ENCODE results near the gene DCTN3.
A peak's percentile ranks its signal among the peaks of the same experiment; 100 is the strongest.

DCTN3 gene

GRCh38 chr9:34620061-34620994, at the start of gene DCTN3:
Gene DCTN3, minus strand, starts transcription at chr9:34620495. Its CDS starts 31 bp downstream, at chr9:34620464.
- DNase-seq (ENCODE audit: low read depth in 2 of 2) = peak; percentile 55 to 68

GRCh38 chr9:34665381-34666250, 45.3 kb upstream of the DCTN3 start:
- DNase-seq (ENCODE audit: low read depth in 2 of 2) = peak; percentile 52 to 78

GRCh38 chr9:34665067-34665380, 44.7 kb upstream of the DCTN3 start:
- no peak for DNase-seq (ENCODE audit: low read depth in 2 of 2)

GRCh38 chr9:34664281-34665066, 44.2 kb upstream of the DCTN3 start:
- peak in 1 of 2 donors; percentile 61 for DNase-seq (ENCODE audit: low read depth in 2 of 2)

- DNase-seq (ENCODE audit: low read depth in 2 of 2) = no peak
These were observed 43.0 kb upstream of the DCTN3 start for GRCh38 chr9:34663303-34663605.

GRCh38 chr9:34662526-34663302, 42.4 kb upstream of the DCTN3 start, which contains the start of gene CCL27:
Gene CCL27, minus strand, starts transcription at chr9:34662657. Its CDS starts 24 bp downstream, at chr9:34662633.
- no peak for DNase-seq (ENCODE audit: low read depth in 2 of 2)

- no peak for DNase-seq (ENCODE audit: low read depth in 2 of 2)
These were observed 39.4 kb upstream of the DCTN3 start for GRCh38 chr9:34659592-34660253.

GRCh38 chr9:34658461-34658860, 38.2 kb upstream of the DCTN3 start:
- DNase-seq (ENCODE audit: low read depth in 2 of 2) = no peak

- no peak for DNase-seq (ENCODE audit: low read depth in 2 of 2)
These were observed 36.7 kb upstream of the DCTN3 start for GRCh38 chr9:34656992-34657391.

GRCh38 chr9:34655394-34655793, 35.1 kb upstream of the DCTN3 start:
- no peak for DNase-seq (ENCODE audit: low read depth in 2 of 2)

- no peak for DNase-seq (ENCODE audit: low read depth in 2 of 2)
These were observed 34.2 kb upstream of the DCTN3 start for GRCh38 chr9:34654323-34655051.

GRCh38 chr9:34653151-34654072, 33.1 kb upstream of the DCTN3 start:
- DNase-seq (ENCODE audit: low read depth in 2 of 2) = no peak

- DNase-seq (ENCODE audit: low read depth in 2 of 2) = no peak
These were observed 32.3 kb upstream of the DCTN3 start for GRCh38 chr9:34652602-34653000.

- DNase-seq (ENCODE audit: low read depth in 2 of 2) = no peak
These were observed 31.7 kb upstream of the DCTN3 start, which contains the start of gene IL11RA for GRCh38 chr9:34651876-34652601. Gene IL11RA, plus strand, starts transcription at chr9:34652185. Its CDS starts 3,033 bp downstream, at chr9:34655218.

GRCh38 chr9:34651321-34651720, 31.0 kb upstream of the DCTN3 start:
- no peak for DNase-seq (ENCODE audit: low read depth in 2 of 2)

GRCh38 chr9:34650816-34651215, 30.5 kb upstream of the DCTN3 start:
- no peak for DNase-seq (ENCODE audit: low read depth in 2 of 2)

GRCh38 chr9:34648673-34649072, 28.4 kb upstream of the DCTN3 start:
- DNase-seq (ENCODE audit: low read depth in 2 of 2) = no peak

GRCh38 chr9:34647651-34648050, 27.4 kb upstream of the DCTN3 start:
- DNase-seq (ENCODE audit: low read depth in 2 of 2) = no peak

All from stimulated activated CD4-positive, alpha-beta T cell treated with anti-CD3 and anti-CD28 coated beads, Interleukin-1b, Interleukin-23, amount 100 ng/mL, for 1 hour (primary cell).